Adrenal gland (tissue), 5 donors: Measurements from ENCODE around the gene TCTN1.
"Not testable (repeated sequence)": the region's sequence is repeated elsewhere in the genome, so short reads cannot be mapped to it uniquely, and the experiment has no call there.

Experiments used
- CTCF ChIP-seq, 6 experiments: fragments of 450-650 bp in 4 of 6; fragments of 200-600 bp in 2 of 6; sonication (generic) in 1 of 6; IDR thresholded peaks; 1 replicate in 5 of 6; 2 replicates in 1 of 6; pipeline versions ENCODE4 v1.5.1 to v1.8.0; 2016 to 2021; ENCODE audit warnings: antibody characterized with exemption in 6 of 6, mild to moderate bottlenecking in 2 of 6, moderate library complexity in 1 of 6
- POLR2A ChIP-seq, 2 donors: fragments of 450-650 bp; IDR thresholded peaks; one replicate each; pipeline ENCODE4 v1.6.1; 2017; ENCODE audit warnings: antibody characterized with exemption in 2 of 2, mild to moderate bottlenecking in 2 of 2, moderate library complexity in 1 of 2
- donor health status: DM: no; HTN: no; CAD: no.

GRCh38 chr12:110570798-110571197, 43.1 kb upstream of the TCTN1 start:
- not testable (repeated sequence) for TF ChIP-seq CTCF, POLR2A (IDR thresholded peaks at IDR 0.05)
